ENCODE results near the gene PASD1.
"Not testable (repeated sequence)": the region's sequence is repeated elsewhere in the genome, so short reads cannot be mapped to it uniquely, and the experiment has no call there.

Gene PASD1

DNA sequence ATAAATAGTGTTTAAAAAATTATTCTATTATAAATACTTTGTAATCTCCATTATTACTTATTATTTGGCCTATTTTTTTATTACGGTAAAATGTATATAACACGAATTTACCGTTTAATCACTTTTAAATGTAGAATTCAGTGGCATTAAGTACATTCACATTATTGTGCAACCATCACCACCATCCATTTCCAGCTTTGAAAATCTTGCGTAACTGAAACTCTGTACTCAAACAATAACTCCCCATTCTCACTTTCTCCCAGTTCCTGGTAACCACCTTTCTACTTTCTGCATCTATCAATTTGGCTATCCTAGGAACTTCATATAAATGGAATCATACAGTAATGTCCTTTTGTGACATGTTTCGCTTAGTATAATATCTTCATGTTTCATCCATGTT, 45.7 kb downstream of the PASD1 start:
- no peak for DNase-seq (ENCODE audit: low read depth in 2 of 2)

GRCh38 chrX:151621422-151621821, 57.9 kb downstream of the PASD1 start:
- DNase-seq (ENCODE audit: low read depth in 2 of 2), result no peak

DNA sequence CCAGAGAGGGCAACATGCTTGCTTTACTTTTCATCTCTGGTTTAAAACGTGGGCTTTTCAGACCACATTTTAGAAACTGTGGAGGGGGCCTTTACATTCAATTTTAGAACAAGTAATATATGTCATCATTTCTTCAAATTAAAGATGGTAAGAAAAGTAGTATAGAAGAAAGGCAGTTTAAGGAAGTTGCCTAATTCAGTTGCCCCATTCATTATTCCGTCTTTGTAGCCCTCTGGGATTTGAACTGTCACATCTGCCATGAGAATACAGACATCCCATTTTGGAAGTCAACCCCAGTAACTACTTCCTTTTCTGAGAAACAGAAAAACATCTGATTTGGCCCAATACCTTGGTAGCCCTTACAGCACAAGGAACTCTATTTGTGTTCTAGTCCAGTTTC, 61.2 kb downstream of the PASD1 start:
- no peak for DNase-seq (ENCODE audit: low read depth in 2 of 2)

GRCh38 chrX:151631822-151632221, 68.3 kb downstream of the PASD1 start:
- DNase-seq (ENCODE audit: low read depth in 2 of 2), result no peak

DNA sequence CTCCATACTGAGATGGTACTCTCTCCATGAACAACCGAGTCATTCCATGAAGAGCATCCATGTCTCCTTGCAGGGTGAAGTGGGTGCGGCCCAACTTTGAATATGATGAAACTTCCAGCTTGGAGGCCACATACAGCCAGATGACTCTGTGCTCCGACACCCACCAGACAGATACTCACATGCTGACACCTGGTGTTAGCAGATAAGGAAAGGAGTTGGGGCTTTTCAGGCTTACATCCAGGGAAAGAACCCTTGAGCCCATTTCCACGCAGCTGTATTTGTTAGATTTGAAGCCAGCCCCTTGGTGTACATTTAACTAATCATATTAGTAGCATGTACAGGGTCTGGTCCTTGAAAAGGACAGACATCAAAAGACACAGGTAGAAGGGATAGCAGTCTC, 69.7 kb downstream of the PASD1 start:
- no peak for DNase-seq (ENCODE audit: low read depth in 2 of 2)

DNA sequence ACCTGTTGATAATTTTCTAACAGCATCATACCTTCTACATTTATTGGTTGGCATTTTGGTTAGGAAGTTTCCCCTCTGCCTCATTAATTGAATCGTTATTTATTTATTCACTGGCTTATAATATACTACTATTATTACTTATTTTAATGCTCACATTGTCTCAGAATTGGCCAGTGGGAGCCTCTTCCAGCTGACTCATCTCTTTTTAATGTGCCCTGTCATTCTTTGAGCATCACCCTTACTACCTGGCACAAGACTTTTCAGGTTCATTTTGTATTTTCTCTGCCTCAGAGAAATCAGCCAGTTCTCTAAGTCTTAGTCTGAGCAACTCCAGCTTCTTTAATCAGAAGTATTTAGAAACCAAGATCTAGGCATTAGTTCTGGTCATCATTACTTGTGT, 71.5 kb downstream of the PASD1 start:
- DNase-seq (ENCODE audit: low read depth in 2 of 2), result no peak

DNA sequence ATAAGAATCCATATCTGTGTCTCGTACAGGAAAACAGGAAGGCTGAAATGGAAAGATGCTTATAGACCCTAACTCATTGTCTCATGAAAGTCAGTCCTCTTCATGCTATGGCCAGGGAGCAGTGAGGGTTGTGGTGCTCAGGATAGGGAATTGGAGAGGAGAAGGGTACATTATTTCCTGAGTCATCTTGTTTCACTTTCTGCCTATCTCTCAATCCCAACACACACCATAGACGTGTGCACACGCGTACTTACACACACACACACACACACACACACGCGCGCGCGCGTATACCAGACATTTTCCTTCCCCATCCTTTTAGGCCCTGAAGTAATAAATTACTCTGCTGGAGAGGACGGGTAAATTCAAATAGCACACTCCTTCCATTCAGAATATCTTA, 78.1 kb downstream of the PASD1 start:
- no peak for DNase-seq (ENCODE audit: low read depth in 2 of 2)

DNA sequence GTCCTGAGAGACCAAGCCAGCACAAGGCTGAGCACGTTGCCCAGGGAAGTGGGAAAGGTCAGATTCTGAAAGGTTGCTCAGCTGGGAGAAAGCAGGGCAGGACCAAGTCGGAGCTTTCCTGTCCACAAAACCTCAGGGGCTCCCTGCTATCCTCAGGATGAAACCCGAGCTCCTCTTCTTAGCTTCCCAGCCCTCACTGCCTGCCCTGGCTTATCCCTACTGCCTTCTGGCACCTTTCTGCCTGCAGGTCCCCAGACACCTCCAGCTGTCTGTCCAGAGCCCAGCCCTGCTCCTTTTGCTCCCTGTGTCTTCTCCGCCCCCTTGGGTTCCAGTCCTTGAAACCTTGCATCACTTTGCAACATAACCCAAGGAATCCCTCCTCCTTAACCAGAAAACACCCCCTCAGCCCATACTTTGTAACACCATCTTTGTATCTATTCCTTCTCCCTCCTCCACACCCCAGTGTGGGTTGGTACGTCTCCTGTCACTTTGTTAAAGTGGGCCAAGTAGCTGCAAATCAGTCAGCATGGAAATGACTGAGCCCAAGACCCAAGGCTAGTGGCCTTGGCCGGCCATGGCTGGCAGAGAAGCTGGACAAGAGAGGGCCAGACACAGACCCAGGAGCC, 111.8 kb downstream of the PASD1 start:
- no peak for DNase-seq (ENCODE audit: low read depth in 2 of 2)

DNA sequence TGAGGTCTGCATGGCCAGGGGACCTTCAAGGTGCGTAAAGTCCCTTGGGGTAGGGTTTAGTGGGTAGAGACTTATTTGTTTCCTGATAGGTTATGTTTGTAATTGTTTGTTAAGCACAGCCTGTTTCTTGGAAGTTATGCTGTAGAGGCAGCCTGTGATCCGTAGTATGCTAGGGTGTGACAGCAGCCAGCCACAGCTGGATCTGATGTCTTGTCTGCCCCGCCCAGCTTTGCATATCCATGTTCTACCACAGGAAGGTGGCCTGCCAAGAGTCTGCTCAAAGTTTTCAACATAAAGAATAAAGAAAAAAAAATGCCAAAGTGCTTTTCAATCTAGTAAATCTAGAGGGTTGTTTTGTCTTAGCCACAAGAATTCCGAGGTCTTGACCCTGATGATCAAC, 112.7 kb downstream of the PASD1 start:
- DNase-seq (ENCODE audit: low read depth in 2 of 2), result no peak

GRCh38 chrX:151679798-151680402, 116.4 kb downstream of the PASD1 start:
- DNase-seq (ENCODE audit: low read depth in 2 of 2), result no peak

DNA sequence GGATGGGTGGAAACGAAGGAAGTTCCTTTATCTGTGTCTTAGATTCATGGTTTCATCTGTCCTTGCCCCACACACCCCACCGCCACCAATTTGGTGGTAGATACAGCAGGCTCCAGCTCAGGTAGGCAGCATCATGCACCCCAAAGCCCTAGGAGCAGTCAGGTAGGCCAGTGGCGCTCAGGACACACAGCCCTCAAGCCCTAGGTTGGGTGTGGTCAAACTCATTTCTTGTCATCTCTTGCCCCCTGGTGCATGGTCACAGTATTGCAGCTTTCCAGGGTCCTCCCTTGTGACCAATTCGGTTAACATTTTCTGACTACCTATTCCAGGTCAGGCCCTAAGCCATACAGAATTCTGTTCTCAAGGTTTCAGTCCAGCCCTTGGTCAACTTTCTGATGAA, 117.3 kb downstream of the PASD1 start:
- peak; percentile 4 to 52 for DNase-seq (ENCODE audit: low read depth in 2 of 2)

- DNase-seq (ENCODE audit: low read depth in 2 of 2), result no peak
Observed at GRCh38 chrX:151687635-151688034, 124.2 kb downstream of the PASD1 start.

DNA sequence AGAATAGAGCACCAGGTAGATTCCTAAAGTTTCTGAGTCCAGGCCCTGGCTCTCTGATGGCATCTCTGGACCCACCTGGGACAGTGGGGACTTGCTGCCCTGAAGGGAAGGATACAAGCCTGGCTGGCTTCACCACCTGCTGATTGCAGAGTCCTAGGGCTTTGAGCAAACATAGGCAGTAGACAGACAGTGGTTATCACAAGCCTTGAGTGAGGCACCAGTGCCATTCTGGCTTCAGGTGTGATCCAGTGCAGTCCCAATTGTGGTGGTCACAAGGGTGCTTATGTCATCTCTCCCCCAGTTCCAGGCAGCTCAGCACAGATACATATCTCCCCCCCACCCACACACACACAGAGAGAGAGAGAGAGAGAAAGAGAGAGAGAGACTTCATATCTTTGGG, 125.2 kb downstream of the PASD1 start:
- DNase-seq (ENCODE audit: low read depth in 2 of 2), result no peak

- DNase-seq (ENCODE audit: low read depth in 2 of 2), result no peak
Observed at GRCh38 chrX:151692825-151693224, 129.3 kb downstream of the PASD1 start.

- no peak for DNase-seq (ENCODE audit: low read depth in 2 of 2)
Observed at GRCh38 chrX:151694121-151694520, 130.6 kb downstream of the PASD1 start.

GRCh38 chrX:151694661-151695582, 131.4 kb downstream of the PASD1 start, which contains the start of gene PRRG3:
Gene PRRG3, plus strand, starts transcription at chrX:151695458. Its CDS starts 3,357 bp downstream, at chrX:151698815.
- DNase-seq (ENCODE audit: low read depth in 2 of 2), result no peak

DNA sequence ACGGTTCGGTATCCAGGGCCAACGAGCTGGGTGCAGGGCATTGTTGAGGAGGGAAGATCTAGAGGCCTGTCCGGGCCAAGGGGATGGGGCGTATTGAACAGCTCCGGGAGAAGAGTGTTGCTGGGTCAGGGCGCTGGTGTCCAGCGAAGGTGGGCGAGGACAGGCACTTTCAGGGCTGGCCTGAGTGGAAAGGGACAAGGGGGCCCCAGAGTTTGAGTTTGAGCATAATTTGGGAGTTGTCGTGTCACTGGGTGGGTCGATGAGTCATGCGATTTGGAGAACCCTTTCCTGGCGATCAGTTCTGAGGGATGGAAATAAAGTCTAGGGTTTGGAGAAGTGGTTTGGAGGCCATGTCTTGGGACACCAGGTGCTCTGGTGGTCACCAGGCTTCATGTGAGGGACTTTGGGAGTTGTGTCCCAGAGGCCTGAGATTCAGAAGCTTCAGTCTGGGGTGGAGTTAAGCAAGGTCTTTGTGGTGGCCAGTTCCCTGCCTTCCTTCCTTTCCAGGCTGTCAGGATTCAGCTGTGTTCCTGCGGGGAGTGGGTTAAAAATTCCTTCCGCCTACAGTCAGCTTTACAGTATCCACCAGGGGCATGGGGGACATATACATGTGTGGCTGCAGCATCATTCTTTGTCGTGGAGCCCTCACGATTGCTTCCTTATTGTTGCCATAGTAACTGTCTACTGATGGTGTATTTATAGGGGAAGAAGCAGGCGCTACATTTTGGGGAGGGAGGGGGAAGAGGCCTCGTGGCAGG, 132.3 kb downstream of the PASD1 start:
- DNase-seq (ENCODE audit: low read depth in 2 of 2), result no peak

DNA sequence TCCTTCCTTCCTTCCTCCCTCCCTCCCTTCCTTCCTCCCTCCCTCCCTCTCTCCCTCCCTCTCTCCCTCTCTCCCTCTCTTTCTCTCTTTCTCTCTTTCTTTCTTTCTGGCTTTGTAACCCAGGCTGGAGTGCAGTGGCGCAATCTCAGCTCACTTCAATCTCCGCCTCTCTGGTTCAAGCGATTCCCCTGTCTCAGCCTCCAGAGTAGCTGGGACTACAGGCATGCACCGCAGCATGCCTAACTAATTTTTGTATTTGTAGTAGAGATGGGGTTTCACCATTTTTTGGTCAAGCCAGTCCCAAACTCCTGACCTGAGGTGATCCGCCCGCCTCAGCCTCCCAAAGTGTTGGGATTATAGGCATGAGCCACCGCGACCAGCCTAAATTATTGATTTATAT, 133.6 kb downstream of the PASD1 start:
- DNase-seq (ENCODE audit: low read depth in 2 of 2), result not testable (repeated sequence)

GRCh38 chrX:151697522-151697921, 134.0 kb downstream of the PASD1 start:
- no peak for DNase-seq (ENCODE audit: low read depth in 2 of 2)

GRCh38 chrX:151698485-151698884, 135.0 kb downstream of the PASD1 start:
- DNase-seq (ENCODE audit: low read depth in 2 of 2), result no peak

DNA sequence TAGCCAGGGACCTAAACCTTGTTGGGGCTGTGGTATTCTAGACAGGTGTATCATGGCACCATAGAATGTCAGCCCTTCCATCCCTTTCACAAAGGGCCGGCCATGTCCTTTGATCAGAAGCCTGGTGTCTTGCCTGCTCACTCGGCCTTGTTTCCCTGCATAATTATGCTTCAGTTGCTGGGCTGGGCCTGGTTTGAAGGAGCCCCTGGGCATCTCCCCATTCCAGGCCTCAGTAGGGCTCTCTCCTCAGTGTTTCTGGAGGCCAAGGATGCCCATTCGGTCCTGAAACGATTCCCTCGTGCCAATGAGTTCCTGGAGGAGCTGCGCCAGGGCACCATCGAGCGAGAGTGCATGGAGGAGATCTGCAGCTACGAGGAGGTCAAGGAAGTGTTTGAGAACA, 136.3 kb downstream of the PASD1 start:
- no peak for DNase-seq (ENCODE audit: low read depth in 2 of 2)

GRCh38 chrX:151700581-151700980, 137.1 kb downstream of the PASD1 start:
- DNase-seq (ENCODE audit: low read depth in 2 of 2), result no peak

All from stimulated activated CD4-positive, alpha-beta T cell treated with anti-CD3 and anti-CD28 coated beads, Interleukin-12 subunit alpha, Interleukin-12 subunit beta, amount 100 ng/mL, for 24 hours (primary cell).